ENCODE data around the gene PPP1R12B.
"Not testable (repeated sequence)": the region's sequence is repeated elsewhere in the genome, so short reads cannot be mapped to it uniquely, and the experiment has no call there.

The PPP1R12B gene

DNA sequence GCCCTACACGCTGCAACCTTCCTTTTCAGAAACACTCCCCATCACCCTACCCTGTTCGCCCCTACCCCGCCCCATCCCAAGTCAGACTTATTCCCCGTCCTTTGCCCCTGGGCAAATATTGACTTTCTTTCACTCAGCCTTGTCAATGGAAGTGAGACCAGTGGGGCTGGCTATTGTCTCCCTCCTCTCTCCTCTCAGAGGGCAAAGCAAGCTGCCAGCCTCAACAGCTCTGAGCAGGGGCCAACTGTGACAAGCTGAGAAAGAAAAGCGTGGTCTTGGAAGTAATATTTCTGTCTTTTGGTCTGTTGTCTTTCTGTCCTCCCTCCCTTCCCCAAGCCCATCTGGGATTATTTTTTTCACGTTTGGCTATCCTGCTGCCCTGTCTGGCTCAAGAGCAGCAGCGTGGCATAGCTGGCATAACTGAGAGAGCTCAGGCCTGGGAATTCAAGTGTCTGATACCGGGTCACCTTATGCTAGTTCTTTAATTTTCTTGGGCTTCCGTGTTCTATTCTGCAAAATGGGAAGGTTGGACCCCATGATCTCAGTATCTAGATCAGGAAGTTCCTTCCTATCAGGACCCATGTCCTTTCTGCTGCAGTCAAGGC lies 290.3 kb downstream of the PPP1R12B start:
- DNase-seq, result not testable (repeated sequence)

DNA sequence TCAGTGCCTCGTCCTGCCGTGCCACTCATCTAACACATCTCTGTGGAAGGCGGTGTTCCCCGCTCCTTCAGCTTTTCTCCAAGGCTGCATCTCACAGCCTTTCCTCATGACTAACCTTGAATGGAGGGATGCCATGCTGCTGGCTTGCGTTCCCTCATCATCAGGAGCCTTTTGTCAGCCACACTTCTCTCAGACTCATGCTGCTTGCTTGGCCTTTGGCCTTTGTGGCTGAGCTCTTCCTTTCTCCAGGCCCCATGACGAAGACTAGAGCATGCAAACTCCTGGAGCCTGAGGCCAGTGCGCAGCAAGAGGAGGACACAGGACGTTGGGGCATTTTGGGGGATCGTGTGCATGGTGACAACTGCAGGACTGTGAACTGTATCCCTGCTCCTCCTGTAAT lies 291.0 kb downstream of the PPP1R12B start:
- DNase-seq, result no peak

DNA sequence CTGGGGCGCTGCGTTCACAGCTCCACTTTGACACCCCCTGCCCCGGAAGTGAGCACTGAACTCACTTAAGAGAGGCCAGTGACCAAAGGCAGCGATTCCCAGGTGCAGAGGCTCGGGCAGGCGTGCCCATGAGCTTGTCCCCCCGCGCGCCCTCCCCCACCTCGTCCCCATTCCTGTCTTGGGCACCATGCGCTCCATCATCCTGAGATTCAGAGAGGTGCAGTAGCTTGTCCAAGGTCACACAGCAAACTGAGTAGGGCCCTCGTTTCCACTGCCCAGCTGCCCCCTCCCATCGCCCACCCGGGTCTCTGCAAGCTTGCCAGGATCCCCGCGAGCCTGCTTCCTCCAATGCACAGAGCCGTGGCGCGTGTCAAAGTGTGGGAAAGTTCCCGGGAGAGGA lies 293.7 kb downstream of the PPP1R12B start:
- DNase-seq, result no peak

Measured in activated naive CD4-positive, alpha-beta T cell treated with anti-CD3 and anti-CD28 coated beads, Interleukin-2, amount 50 U/mL, for 16 hours (primary cell).